Subcutaneous adipose tissue (tissue), 4 donors: ENCODE results near the gene SUPT4H1. TPM values are rescaled to one million over a fixed set of nuclear protein-coding genes. Genes with fewer than 3 reads are reported as not detected.

Experiments
- total RNA-seq, 4 donors: library from RNA; depleted of rRNA; stranded (reverse); fragments of >200 nt; gene quantifications; one replicate each; pipeline ENCODE4 v1.1.0, GENCODE V29; 2016
- TF ChIP-seq, protein P1 (sequence below): fragments of 450-650 bp; IDR thresholded peaks from one replicate; pipeline ENCODE4 v1.5.1; 2016; ENCODE audit warnings: low read depth, mild to moderate bottlenecking, control low read depth, antibody characterized with exemption, moderate library complexity

Gene SUPT4H1
- total RNA-seq, 4 donors from 2014 or later: 27.9 to 58.5 (median 40.9) TPM

DNA sequence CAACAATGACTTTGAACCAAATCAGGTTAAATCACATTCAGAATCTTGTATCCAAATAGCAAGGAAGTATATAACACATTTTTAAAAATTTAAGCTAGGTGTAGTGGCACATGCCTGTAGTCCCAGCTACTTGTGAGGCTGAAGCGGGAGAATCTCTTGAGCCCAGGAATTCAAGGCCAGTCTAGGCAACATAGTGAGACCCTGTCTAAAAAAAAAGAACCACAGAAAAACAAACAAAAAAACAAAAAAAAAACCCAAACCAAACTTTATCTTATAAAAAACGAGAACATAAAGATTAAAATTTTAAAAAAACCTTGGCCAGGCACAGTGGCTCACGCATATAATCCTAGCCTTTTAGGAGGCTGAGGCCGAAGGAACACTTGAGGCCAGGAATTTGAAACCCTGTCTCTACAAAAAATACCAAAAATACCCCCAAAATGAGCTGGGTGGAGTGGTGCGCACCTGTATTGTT lies 11.6 kb downstream of the SUPT4H1 start:
- TF ChIP-seq, protein P1, sequence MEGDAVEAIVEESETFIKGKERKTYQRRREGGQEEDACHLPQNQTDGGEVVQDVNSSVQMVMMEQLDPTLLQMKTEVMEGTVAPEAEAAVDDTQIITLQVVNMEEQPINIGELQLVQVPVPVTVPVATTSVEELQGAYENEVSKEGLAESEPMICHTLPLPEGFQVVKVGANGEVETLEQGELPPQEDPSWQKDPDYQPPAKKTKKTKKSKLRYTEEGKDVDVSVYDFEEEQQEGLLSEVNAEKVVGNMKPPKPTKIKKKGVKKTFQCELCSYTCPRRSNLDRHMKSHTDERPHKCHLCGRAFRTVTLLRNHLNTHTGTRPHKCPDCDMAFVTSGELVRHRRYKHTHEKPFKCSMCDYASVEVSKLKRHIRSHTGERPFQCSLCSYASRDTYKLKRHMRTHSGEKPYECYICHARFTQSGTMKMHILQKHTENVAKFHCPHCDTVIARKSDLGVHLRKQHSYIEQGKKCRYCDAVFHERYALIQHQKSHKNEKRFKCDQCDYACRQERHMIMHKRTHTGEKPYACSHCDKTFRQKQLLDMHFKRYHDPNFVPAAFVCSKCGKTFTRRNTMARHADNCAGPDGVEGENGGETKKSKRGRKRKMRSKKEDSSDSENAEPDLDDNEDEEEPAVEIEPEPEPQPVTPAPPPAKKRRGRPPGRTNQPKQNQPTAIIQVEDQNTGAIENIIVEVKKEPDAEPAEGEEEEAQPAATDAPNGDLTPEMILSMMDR: no peak

DNA sequence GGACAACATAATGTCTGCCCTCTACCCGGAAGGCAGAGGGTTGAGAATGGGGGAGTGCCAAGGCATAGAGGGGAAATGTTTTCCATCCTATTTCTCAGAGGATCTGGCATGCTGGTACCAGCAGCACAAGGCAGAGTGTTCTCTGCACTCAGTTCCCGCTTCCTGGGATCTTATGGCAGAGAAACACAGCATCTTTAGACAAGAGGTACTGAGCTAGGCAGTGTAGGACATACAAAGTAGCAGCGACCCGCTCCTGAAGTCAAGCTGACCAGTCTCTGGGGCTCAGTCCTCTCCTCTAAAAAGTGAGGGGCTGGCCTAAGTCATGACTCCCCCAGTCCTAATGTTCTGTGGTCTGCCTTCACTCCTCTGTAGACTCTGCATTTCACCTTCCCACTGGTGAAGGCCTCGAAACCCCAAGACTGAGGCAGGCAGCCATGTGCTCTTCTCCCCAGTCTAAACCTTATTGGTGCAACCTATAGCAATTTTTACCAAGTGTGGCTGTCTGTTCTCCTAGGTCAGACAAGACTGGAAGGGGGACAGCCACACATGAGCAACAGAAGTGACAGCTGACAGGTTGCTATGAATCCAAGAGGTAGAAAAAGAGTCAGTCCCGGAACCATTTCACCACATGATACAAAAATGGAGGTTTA lies 12.1 kb downstream of the SUPT4H1 start:
- TF ChIP-seq, protein P1: no peak

DNA sequence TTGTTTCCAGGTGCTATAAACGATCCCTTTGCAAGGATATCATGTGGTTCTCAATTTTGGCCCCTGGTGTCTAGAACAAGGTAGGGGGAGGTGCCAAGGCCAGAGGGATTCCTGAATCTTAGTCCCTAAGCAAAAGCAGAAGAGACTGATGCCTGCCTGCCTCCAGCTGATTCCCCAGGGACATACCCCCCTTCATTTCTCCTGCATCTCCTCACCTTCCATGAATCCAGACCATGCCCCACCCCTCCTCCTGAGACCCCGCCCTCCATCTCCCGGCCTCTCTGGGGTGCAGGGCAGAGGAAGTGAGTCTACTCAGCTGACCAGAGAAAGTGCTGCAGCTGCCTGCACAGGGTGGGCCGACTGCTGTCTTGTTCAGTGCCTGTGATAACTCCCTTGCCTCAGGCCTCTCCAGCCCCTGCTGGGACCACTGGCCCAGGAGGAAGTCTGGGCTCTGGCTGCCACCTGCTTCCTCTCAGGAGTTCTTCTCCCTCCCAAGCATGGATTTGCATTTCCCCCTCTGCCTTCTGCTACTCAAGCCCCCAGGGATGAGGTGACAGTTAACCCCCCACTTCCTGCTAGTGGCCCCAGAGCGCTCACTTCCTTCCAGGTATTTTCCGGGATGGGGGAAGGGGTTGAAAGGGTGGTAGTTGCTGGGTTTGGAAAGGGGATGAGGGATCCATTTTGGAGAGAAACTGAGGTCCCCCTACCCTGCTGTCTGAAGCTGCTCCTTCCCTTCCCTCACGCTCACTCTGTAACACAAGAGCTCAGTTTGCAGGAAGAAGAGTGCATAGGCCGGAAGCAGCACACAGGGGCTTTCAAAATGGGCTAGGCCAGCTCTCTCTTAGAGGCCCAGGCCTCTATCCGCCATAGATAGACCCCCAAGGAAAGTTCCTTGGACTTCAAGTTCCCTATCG lies 12.9 kb downstream of the SUPT4H1 start:
- TF ChIP-seq, protein P1: no peak

DNA sequence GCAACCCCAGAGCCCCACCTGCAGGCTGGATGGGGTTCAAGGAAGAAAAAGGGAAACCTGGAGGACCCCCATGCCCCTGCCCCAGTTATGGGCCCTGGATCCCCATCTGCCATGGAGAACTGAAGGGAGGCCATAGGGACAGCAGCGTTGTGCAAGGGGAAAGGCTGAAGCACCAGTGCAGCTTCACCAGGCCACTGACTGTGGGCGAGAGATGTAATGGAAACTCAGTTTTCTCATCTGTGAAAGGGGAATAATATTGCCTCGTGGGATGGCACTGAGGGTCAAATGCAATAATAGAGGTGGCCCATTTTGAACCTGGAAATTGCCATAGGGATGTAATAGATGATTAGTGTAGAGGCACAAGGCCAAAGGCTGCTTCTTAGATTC lies 13.6 kb downstream of the SUPT4H1 start:
- TF ChIP-seq, protein P1: no peak

DNA sequence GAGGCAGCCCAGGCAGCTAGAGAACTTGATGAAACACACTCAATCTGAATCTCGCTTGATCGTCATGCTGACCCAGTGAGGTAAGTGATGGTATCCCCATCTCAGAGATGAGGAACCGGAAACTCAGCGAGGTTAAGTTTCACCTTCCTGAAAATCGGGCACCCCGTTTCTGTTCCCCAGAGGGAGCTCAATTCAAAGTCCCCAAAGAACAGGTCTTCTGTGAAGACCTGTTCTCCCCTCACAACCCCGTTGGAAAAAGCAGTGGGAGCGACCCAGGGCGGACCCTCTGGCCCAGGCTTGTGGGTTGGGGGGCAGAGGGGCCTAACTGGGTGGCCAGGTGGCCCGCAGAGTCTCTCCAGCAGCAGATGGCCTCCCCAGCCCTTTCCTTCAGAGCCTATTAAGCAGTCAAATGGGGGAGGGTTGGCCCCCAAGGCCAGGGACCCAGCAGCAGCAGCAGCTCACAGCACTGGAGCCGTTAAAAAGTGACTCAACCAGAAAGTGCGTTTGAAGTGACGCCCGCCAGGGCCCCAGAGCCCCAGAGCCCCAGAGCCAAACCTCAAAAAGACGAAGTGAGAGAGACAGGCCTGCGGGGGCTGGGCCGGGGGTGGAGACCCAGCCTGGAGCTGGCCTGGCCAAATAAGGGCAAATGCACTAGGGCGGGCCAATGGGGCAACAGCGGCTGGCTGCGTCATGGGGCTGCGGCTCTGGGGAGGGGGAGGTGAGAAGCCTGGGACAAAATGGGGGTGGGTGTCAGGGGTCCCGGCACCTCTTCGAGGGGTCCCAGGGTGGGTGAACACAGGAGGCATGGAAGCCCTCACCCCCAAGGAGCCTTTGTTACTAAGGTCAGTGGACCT lies 14.2 kb downstream of the SUPT4H1 start:
- TF ChIP-seq, protein P1: no peak

DNA sequence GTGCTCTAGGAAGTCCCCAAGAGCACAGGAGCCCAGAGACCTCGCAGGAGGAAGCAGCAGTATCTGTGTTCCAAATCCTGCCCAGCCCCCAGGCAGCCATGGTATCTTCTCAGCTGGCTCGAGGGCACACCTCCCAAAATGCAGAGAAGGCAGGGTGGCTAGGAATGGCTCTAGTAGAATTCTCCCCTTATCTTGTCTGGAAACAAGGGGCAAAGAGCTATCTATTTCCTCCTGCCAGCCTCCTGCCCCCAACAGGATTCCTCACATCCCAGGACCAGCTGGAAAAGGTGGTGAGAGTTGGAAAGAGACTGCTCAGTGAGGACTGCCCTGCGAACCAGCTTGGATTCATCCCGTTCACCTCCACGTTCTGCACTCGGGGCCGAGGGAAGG lies 14.8 kb downstream of the SUPT4H1 start:
- TF ChIP-seq, protein P1: no peak
